ENCODE measurements around the gene CA7.

GRCh38 chr16:66853261-66854139 lies 9.3 kb downstream of the CA7 start:
- no peak for TF ChIP-seq POLR2A (IDR thresholded peaks at IDR 0.05)
- no peak for TF ChIP-seq CTCF (IDR thresholded peaks at IDR 0.05)
